Stomach (tissue), 4 donors: ENCODE data around the gene ARSD.

Experiments used
- CTCF ChIP-seq, 7 experiments: fragments of 450-650 bp in 4 of 7; fragments of 200-600 bp in 3 of 7; sonication (generic) in 3 of 7; IDR thresholded peaks; one replicate each; pipeline ENCODE4 v1.5.1; 2016 to 2019; ENCODE audit warnings: antibody characterized with exemption in 7 of 7, control low read depth in 2 of 7, mild to moderate bottlenecking in 1 of 7
- POLR2A ChIP-seq, 4 donors: fragments of 450-650 bp; IDR thresholded peaks; one replicate each; pipeline ENCODE4 v1.6.1; 2016; ENCODE audit warnings: antibody characterized with exemption in 4 of 4, control low read depth in 2 of 4, mild to moderate bottlenecking in 1 of 4, moderate library complexity in 1 of 4

GRCh38 chrX:2954541-2954940 lies 25.4 kb upstream of the ARSD start:
- no peak for TF ChIP-seq CTCF (IDR thresholded peaks at IDR 0.05)
- no peak for TF ChIP-seq POLR2A (IDR thresholded peaks at IDR 0.05)
